Activated CD8-positive, alpha-beta memory T cell treated with anti-CD3 and anti-CD28 coated beads for 36 hours (primary cell): ENCODE data around the gene STK32C. TPM values are rescaled to one million over a fixed set of nuclear protein-coding genes. Genes with fewer than 3 reads are reported as not detected.
"Not testable (repeated sequence)": the region's sequence is repeated elsewhere in the genome, so short reads cannot be mapped to it uniquely, and the experiment has no call there.

Experiments
- CTCF ChIA-PET: fragments of 350-600 bp; sonication (Branson Sonifier 250); formaldehyde crosslinking; loops from one replicate; lab custom pipeline; 2021; ENCODE audit warnings: antibody characterized with exemption; lab: Charles Lee
- POLR2A ChIA-PET: fragments of 350-600 bp; sonication (Branson Sonifier 250); formaldehyde crosslinking; loops from one replicate; lab custom pipeline; 2021; ENCODE audit warnings: antibody characterized with exemption; lab: Charles Lee
- total RNA-seq, 2 experiments: library from RNA; stranded (reverse); gene quantifications; one replicate each; pipeline ENCODE4 v1.2.3, GENCODE V29; 2021

STK32C gene
- total RNA-seq, 2 experiments from 2014 or later = 15.7 to 16.3 TPM

GRCh38 chr10:132322586-132323048, 14.9 kb upstream of the STK32C start:
- CTCF ChIA-PET = no interaction called here
- POLR2A ChIA-PET = no interaction called here

GRCh38 chr10:132321726-132322125, 14.0 kb upstream of the STK32C start:
- CTCF ChIA-PET = no interaction called here

GRCh38 chr10:132320654-132321469, 13.1 kb upstream of the STK32C start:
- ChIA-PET CTCF (interaction anchor here (1.0 kb wide), 1 partner anchor 16 kb away, joined by 3 read pairs; no protein-coding TSS in a partner anchor), POLR2A (no interaction called here)

More at GRCh38 chr10:132321726-132322125, 14.0 kb upstream of the STK32C start:
- POLR2A ChIA-PET = no interaction called here

GRCh38 chr10:132319853-132320653, 12.3 kb upstream of the STK32C start:
- POLR2A ChIA-PET = no interaction called here
- CTCF ChIA-PET = interaction anchor here (0.7 to 1.5 kb wide), 3 partner anchors 17 to 31 kb away, joined by 3 read pairs; no protein-coding TSS in a partner anchor

GRCh38 chr10:132317477-132317876, 9.7 kb upstream of the STK32C start:
- POLR2A ChIA-PET = not testable (repeated sequence)

GRCh38 chr10:132316133-132316532, 8.4 kb upstream of the STK32C start:
- ChIA-PET CTCF (no interaction called here), POLR2A (no interaction called here)

More at GRCh38 chr10:132317477-132317876, 9.7 kb upstream of the STK32C start:
- CTCF ChIA-PET = not testable (repeated sequence)

GRCh38 chr10:132314881-132315280, 7.1 kb upstream of the STK32C start:
- POLR2A ChIA-PET, CTCF ChIA-PET: not testable (repeated sequence)

GRCh38 chr10:132314336-132314735, 6.6 kb upstream of the STK32C start:
- POLR2A ChIA-PET = no interaction called here
- CTCF ChIA-PET = no interaction called here

- ChIA-PET POLR2A (no interaction called here), CTCF (no interaction called here)
These were observed 6.1 kb upstream of the STK32C start for GRCh38 chr10:132313865-132314264.

- CTCF ChIA-PET = no interaction called here
- POLR2A ChIA-PET = no interaction called here
These were observed 5.6 kb upstream of the STK32C start for GRCh38 chr10:132313305-132313704.

- POLR2A ChIA-PET = no interaction called here
- CTCF ChIA-PET = no interaction called here
These were observed 3.7 kb upstream of the STK32C start for GRCh38 chr10:132311338-132311939.

- ChIA-PET CTCF (no interaction called here), POLR2A (no interaction called here)
These were observed 3.1 kb upstream of the STK32C start for GRCh38 chr10:132310701-132311337.

GRCh38 chr10:132309879-132310591, 2.3 kb upstream of the STK32C start:
- CTCF ChIA-PET = no interaction called here

GRCh38 chr10:132309471-132309865, 1.7 kb upstream of the STK32C start:
- POLR2A ChIA-PET = no interaction called here
- CTCF ChIA-PET = no interaction called here

More at GRCh38 chr10:132309879-132310591, 2.3 kb upstream of the STK32C start:
- POLR2A ChIA-PET = no interaction called here

- CTCF ChIA-PET = no interaction called here
- POLR2A ChIA-PET = no interaction called here
These were observed 1.1 kb upstream of the STK32C start for GRCh38 chr10:132308587-132309470.

GRCh38 chr10:132306864-132307751, 642 bp downstream of the STK32C start:
- ChIA-PET POLR2A (no interaction called here), CTCF (no interaction called here)

GRCh38 chr10:132306343-132306685, 1.4 kb downstream of the STK32C start:
- CTCF ChIA-PET = no interaction called here

More at GRCh38 chr10:132306343-132306685, 1.4 kb downstream of the STK32C start:
- POLR2A ChIA-PET = no interaction called here
